ENCODE data around the gene CUL4A. TPM values are rescaled to one million over a fixed set of nuclear protein-coding genes. Genes with fewer than 3 reads are reported as not detected.

CUL4A gene
- total and polyA plus RNA-seq, 2 experiments from 2014 or later = 67.3 to 197 TPM

DNA sequence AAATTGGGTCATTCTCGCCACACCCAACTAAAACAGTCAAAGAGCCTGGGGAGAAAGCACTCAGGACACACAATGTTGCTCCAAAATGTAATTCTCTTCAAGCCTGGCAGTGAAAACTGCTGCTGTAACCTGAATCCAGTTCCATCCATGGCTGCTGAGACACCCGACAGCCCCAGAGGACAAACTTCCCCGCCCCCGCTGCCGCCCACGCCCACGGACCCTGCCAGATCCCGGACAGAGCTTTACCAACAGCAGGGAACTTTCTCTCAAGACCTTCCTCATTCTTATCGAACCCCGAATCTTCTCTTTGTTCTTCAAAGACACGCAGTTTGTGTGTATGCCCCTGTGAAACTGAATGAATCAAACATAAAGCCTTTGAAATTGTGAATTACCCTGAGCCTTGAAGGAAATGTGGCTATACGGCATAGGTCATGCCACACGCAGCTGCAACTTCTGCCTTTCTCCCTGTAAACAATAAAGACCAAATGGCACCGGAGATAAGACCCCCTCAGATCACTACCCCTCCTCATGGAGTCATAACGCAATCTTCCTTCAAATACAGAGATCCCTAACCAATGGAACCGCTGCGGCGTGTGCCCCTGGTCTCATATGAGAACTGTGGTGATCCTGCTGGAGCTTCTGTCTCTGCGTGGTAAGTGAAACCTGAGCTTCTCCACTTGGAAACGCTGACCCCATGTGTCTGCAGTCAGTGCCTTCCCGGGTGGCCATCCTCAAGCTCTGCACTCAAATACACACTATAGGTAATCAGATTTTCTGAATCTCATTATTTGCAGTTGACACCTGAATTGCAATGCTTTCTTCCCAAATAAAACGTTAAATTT, 82.8 kb downstream of the CUL4A start:
- Histone ChIP-seq H3F3A (ENCODE audit: insufficient read depth) (peaks cover 15% of the 10 kb centered on the region), H2AFZ (peak overlapping the region; percentile 86), H3K4me2 (ENCODE audit: unreplicated experiment) (peak overlapping the region; percentile 94), H3K4me3 (peak overlapping the region; percentile 71), H3K27ac (peak overlapping the region; percentile 22), H3K4me1 (ENCODE audit: insufficient read depth) (peaks cover 4% of the 10 kb centered on the region; the same call in 1 of the 2 replicates), H3K9ac (peak overlapping the region; percentile 72), H3K27me3 (replicated peaks; ENCODE audit: insufficient read depth) (0 out of 2 replicates have a peak, but pooled peaks cover 5% of the 10 kb centered on the region), H3K79me2 (ENCODE audit: insufficient read depth) (no peaks in the 10 kb centered on the region), H3K36me3 (ENCODE audit: low read depth) (no peaks in the 10 kb centered on the region), H3K9me2 (ENCODE audit: insufficient read depth) (no peaks in the 10 kb centered on the region), H4K20me1 (ENCODE audit: insufficient read depth) (no peaks in the 10 kb centered on the region), H3K9me3 (ENCODE audit: low read depth) (no peaks in the 10 kb centered on the region)
- 2 to 3% methylated on average over 18 to 22 of the region's 22 CpGs for WGBS, 2 experiments (ENCODE audit: low coverage in 1 of 2, low lambda C conversion rate in 2 of 2, missing lambda C conversion rate in 2 of 2)
- TF ChIP-seq EZH2phosphoT487 (IDR thresholded peaks at IDR 0.05; ENCODE audit: insufficient read depth, low read depth) (no peak), EZH2 (IDR thresholded peaks at IDR 0.05; ENCODE audit: insufficient read depth, poor library complexity, severe bottlenecking) (no peak)
- DNase-seq = peak; percentile 63
- in situ Hi-C loops (cut with MboI) = no loop called here

DNA sequence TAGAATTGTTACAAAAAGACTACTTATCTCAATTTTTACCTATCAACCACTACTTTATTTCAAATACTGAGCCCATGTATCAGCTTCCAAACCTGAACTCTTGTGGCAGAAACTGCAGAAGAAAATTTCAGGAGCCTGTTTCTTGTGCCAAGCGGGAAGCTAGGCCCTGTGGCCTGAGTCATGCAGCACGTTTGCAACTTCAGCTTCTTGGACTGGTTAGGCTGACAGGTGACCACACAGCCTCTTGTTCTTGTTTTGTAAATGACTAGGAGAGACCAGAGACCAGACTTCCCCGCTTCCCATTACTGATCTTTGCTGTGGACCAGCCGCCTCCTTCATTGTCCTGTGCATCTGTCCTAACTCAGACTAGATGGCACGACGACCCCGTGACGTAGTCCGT, 84.3 kb downstream of the CUL4A start:
- in situ Hi-C loops (cut with MboI) = no loop called here
- Histone ChIP-seq H3F3A (ENCODE audit: insufficient read depth) (peaks cover 18% of the 10 kb centered on the region), H3K9me3 (ENCODE audit: low read depth) (no peaks in the 10 kb centered on the region), H3K4me1 (ENCODE audit: insufficient read depth) (peaks cover 7% of the 10 kb centered on the region), H3K27ac (no peak overlapping the region), H3K9me2 (ENCODE audit: insufficient read depth) (no peaks in the 10 kb centered on the region), H3K79me2 (ENCODE audit: insufficient read depth) (peaks cover 14% of the 10 kb centered on the region), H3K27me3 (replicated peaks; ENCODE audit: insufficient read depth) (0 out of 2 replicates have a peak, but pooled peaks cover 5% of the 10 kb centered on the region), H3K36me3 (ENCODE audit: low read depth) (no peaks in the 10 kb centered on the region), H4K20me1 (ENCODE audit: insufficient read depth) (no peaks in the 10 kb centered on the region), H2AFZ (no peak overlapping the region), H3K4me2 (ENCODE audit: unreplicated experiment) (no peak overlapping the region), H3K4me3 (no peak overlapping the region), H3K9ac (no peak overlapping the region)
- 84 to 87% methylated on average over 9 of the region's 9 CpGs for WGBS, 2 experiments (ENCODE audit: low coverage in 1 of 2, low lambda C conversion rate in 2 of 2, missing lambda C conversion rate in 2 of 2)
- TF ChIP-seq EZH2 (IDR thresholded peaks at IDR 0.05; ENCODE audit: insufficient read depth, poor library complexity, severe bottlenecking) (no peak), EZH2phosphoT487 (IDR thresholded peaks at IDR 0.05; ENCODE audit: insufficient read depth, low read depth) (no peak)
- no peak for DNase-seq

DNA sequence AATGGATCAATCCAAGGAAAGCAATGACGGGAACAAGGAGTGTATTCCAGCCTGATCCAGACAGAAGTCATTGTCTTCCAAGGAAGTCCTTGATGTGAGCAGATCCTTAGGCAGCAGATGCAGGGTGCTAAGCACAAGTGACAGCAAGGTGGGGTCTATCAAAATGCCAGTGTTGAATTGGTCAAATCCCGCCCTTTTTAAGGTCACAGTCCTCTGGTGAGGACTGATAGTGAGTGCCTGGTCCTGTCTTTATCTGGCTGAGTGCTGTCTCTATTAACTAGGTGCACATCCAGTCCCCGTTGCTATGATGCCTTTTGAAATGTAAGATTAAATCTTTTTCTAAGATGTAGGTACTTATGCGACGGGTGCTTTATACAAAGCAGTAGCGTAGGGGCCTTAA, 86.4 kb downstream of the CUL4A start:
- Histone ChIP-seq H2AFZ (no peak overlapping the region), H3K4me2 (ENCODE audit: unreplicated experiment) (no peak overlapping the region), H3K4me3 (no peak overlapping the region), H4K20me1 (ENCODE audit: insufficient read depth) (no peaks in the 10 kb centered on the region), H3K79me2 (ENCODE audit: insufficient read depth) (peaks cover 35% of the 10 kb centered on the region), H3F3A (ENCODE audit: insufficient read depth) (peaks cover 20% of the 10 kb centered on the region), H3K36me3 (ENCODE audit: low read depth) (no peaks in the 10 kb centered on the region), H3K9me2 (ENCODE audit: insufficient read depth) (no peaks in the 10 kb centered on the region), H3K9me3 (ENCODE audit: low read depth) (no peaks in the 10 kb centered on the region), H3K4me1 (ENCODE audit: insufficient read depth) (peaks cover 14% of the 10 kb centered on the region), H3K27ac (no peak overlapping the region), H3K27me3 (replicated peaks; ENCODE audit: insufficient read depth) (no peaks in the 10 kb centered on the region), H3K9ac (no peak overlapping the region)
- no peak for TF ChIP-seq EZH2 (IDR thresholded peaks at IDR 0.05; ENCODE audit: insufficient read depth, poor library complexity, severe bottlenecking)
- no peak for TF ChIP-seq EZH2phosphoT487 (IDR thresholded peaks at IDR 0.05; ENCODE audit: insufficient read depth, low read depth)
- in situ Hi-C loops (cut with MboI) = no loop called here
- no peak for DNase-seq
- WGBS, 2 experiments (ENCODE audit: low coverage in 1 of 2, low lambda C conversion rate in 2 of 2, missing lambda C conversion rate in 2 of 2) = 66 to 69% methylated on average over 6 of the region's 6 CpGs

- Histone ChIP-seq H4K20me1 (ENCODE audit: insufficient read depth) (no peaks in the 10 kb centered on the region), H3K9me2 (ENCODE audit: insufficient read depth) (no peaks in the 10 kb centered on the region), H3K27me3 (replicated peaks; ENCODE audit: insufficient read depth) (no peaks in the 10 kb centered on the region), H3K9me3 (ENCODE audit: low read depth) (no peaks in the 10 kb centered on the region), H3K27ac (peak within 1 kb of the TSS; percentile 75), H3K4me2 (ENCODE audit: unreplicated experiment) (peak within 1 kb of the TSS; percentile 92), H3K9ac (peak within 1 kb of the TSS; percentile 94), H3K36me3 (ENCODE audit: low read depth) (no peaks in the 10 kb centered on the region), H3K79me2 (ENCODE audit: insufficient read depth) (peaks cover 46% of the 10 kb centered on the region), H3K4me3 (peak within 1 kb of the TSS; percentile 84), H2AFZ (peak within 1 kb of the TSS; percentile 97), H3K4me1 (ENCODE audit: insufficient read depth) (peaks cover 11% of the 10 kb centered on the region; the same call in 1 of the 2 replicates), H3F3A (ENCODE audit: insufficient read depth) (peaks cover 15% of the 10 kb centered on the region)
- in situ Hi-C loops (cut with MboI) = no loop called here
- TF ChIP-seq EZH2 (IDR thresholded peaks at IDR 0.05; ENCODE audit: insufficient read depth, poor library complexity, severe bottlenecking) = no peak
- TF ChIP-seq EZH2phosphoT487 (IDR thresholded peaks at IDR 0.05; ENCODE audit: insufficient read depth, low read depth) = no peak
- WGBS, 2 experiments (ENCODE audit: low coverage in 1 of 2, low lambda C conversion rate in 2 of 2, missing lambda C conversion rate in 2 of 2) = 1 to 2% methylated on average over 46 to 74 of the region's 74 CpGs
- peak; percentile 99 for DNase-seq
Observed at GRCh38 chr13:113296823-113297369, 87.5 kb downstream of the CUL4A start, which contains the start of gene LAMP1. LAMP1 (plus strand) TSS chr13:113297239; CDS start chr13:113297435, 196 bp downstream.
